ENCODE measurements around the gene AACS. TPM values are rescaled to one million over a fixed set of nuclear protein-coding genes. Genes with fewer than 3 reads are reported as not detected.

AACS gene
- total RNA-seq, 1 experiment from 2014 or later = 31.3 TPM

GRCh38 chr12:125171267-125171666 lies 106.0 kb downstream of the AACS start:
- BruUV-seq (replicated peaks) = no TSS peak
- no peaks in the 10 kb centered on the region for H3K36me3 ChIP-seq (ENCODE audit: control insufficient read depth, insufficient read depth, low read length)
- H3K4me1 Mint-ChIP-seq (ENCODE audit: low read depth, unreplicated experiment) = no peaks in the 10 kb centered on the region
- H3K4me1 ChIP-seq = no peaks in the 10 kb centered on the region
- H3K9me3 ChIP-seq = no peaks in the 10 kb centered on the region
- H3K36me3 Mint-ChIP-seq (ENCODE audit: insufficient read depth, unreplicated experiment) = no peaks in the 10 kb centered on the region
- intact Hi-C loops (cut with micrococcal nuclease; ENCODE audit: unreplicated experiment) = no loop called here
- H3K27me3 ChIP-seq (replicated peaks; ENCODE audit: control insufficient read depth, insufficient read depth, low read length) = no peaks in the 10 kb centered on the region
- H3K27me3 Mint-ChIP-seq (ENCODE audit: insufficient read depth, unreplicated experiment) = peaks cover 18% of the 10 kb centered on the region
- CTCF ChIA-PET = no interaction called here
- DNase-seq = no peak
- no peaks in the 10 kb centered on the region for H3K9me3 Mint-ChIP-seq (ENCODE audit: unreplicated experiment)
- TF ChIP-seq CTCF (IDR thresholded peaks at IDR 0.05; ENCODE audit: insufficient read depth in 1 of 2, low read depth in 1 of 2, low read length in 1 of 2, severe bottlenecking in 1 of 2, unreplicated experiment in 1 of 2) = no peak
- H3K4me3 ChIP-seq (ENCODE audit: low read depth, low read length) = no peak overlapping the region
- H3K4me3 Mint-ChIP-seq (ENCODE audit: unreplicated experiment) = no peak overlapping the region
- POLR2A ChIA-PET = no interaction called here
- H3K27ac Mint-ChIP-seq (ENCODE audit: unreplicated experiment) = no peak overlapping the region

- Histone ChIP-seq H3K4me3 (ENCODE audit: low read depth, low read length) (no peak overlapping the region), H3K9me3 (no peaks in the 10 kb centered on the region), H3K36me3 (ENCODE audit: control insufficient read depth, insufficient read depth, low read length) (no peaks in the 10 kb centered on the region), H3K4me1 (no peaks in the 10 kb centered on the region), H3K27me3 (replicated peaks; ENCODE audit: control insufficient read depth, insufficient read depth, low read length) (no peaks in the 10 kb centered on the region)
- Mint-ChIP-seq H3K4me3 (ENCODE audit: unreplicated experiment) (no peak overlapping the region), H3K4me1 (ENCODE audit: low read depth, unreplicated experiment) (no peaks in the 10 kb centered on the region), H3K36me3 (ENCODE audit: insufficient read depth, unreplicated experiment) (no peaks in the 10 kb centered on the region), H3K27me3 (ENCODE audit: insufficient read depth, unreplicated experiment) (peaks cover 18% of the 10 kb centered on the region), H3K27ac (ENCODE audit: unreplicated experiment) (no peak overlapping the region), H3K9me3 (ENCODE audit: unreplicated experiment) (no peaks in the 10 kb centered on the region)
- TF ChIP-seq CTCF (IDR thresholded peaks at IDR 0.05; ENCODE audit: insufficient read depth in 1 of 2, low read depth in 1 of 2, low read length in 1 of 2, severe bottlenecking in 1 of 2, unreplicated experiment in 1 of 2) = no peak
- CTCF ChIA-PET = no interaction called here
- no peak for DNase-seq
- POLR2A ChIA-PET = no interaction called here
- intact Hi-C loops (cut with micrococcal nuclease; ENCODE audit: unreplicated experiment) = no loop called here
- BruUV-seq (replicated peaks) = no TSS peak
Measured at GRCh38 chr12:125172231-125172850, 107.1 kb downstream of the AACS start.

- no peaks in the 10 kb centered on the region for H3K27me3 ChIP-seq (replicated peaks; ENCODE audit: control insufficient read depth, insufficient read depth, low read length)
- H3K27ac Mint-ChIP-seq (ENCODE audit: unreplicated experiment) = no peak overlapping the region
- no peak overlapping the region for H3K4me3 ChIP-seq (ENCODE audit: low read depth, low read length)
- H3K9me3 ChIP-seq = no peaks in the 10 kb centered on the region
- H3K4me3 Mint-ChIP-seq (ENCODE audit: unreplicated experiment) = no peak overlapping the region
- intact Hi-C loops (cut with micrococcal nuclease; ENCODE audit: unreplicated experiment) = no loop called here
- no peaks in the 10 kb centered on the region for H3K36me3 ChIP-seq (ENCODE audit: control insufficient read depth, insufficient read depth, low read length)
- CTCF ChIA-PET = no interaction called here
- no peak for DNase-seq
- no TSS peak for BruUV-seq (replicated peaks)
- no peaks in the 10 kb centered on the region for H3K4me1 Mint-ChIP-seq (ENCODE audit: low read depth, unreplicated experiment)
- TF ChIP-seq CTCF (IDR thresholded peaks at IDR 0.05; ENCODE audit: insufficient read depth in 1 of 2, low read depth in 1 of 2, low read length in 1 of 2, severe bottlenecking in 1 of 2, unreplicated experiment in 1 of 2) = no peak
- POLR2A ChIA-PET = no interaction called here
- peaks cover 10% of the 10 kb centered on the region for H3K27me3 Mint-ChIP-seq (ENCODE audit: insufficient read depth, unreplicated experiment)
- H3K9me3 Mint-ChIP-seq (ENCODE audit: unreplicated experiment) = no peaks in the 10 kb centered on the region
- H3K36me3 Mint-ChIP-seq (ENCODE audit: insufficient read depth, unreplicated experiment) = no peaks in the 10 kb centered on the region
- H3K4me1 ChIP-seq = no peaks in the 10 kb centered on the region
Measured at GRCh38 chr12:125175576-125175975, 110.3 kb downstream of the AACS start.
